Measurements from ENCODE around the gene ACTL7B.

DNA sequence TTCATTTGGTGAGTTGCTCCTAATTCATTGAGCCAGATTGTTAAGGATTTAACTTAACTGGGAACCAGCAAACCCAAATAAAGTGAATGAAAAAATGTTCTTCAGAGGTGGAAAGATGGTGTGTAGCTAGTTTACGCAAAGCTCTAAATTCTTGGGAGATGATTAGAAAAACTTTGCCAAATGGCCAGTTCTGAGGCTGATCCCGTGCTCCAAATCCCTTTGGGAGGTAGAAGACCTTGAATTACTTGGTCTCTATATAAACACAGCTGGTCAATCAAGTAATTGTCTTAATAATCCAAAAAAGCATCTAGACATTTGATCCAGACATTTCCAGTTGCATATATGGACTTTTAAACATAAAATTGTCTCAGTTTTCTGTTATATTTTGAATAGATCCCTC lies 11.4 kb downstream of the ACTL7B start:
- no peak for TF ChIP-seq POLR2A (IDR thresholded peaks at IDR 0.05)
- TF ChIP-seq, protein P1, sequence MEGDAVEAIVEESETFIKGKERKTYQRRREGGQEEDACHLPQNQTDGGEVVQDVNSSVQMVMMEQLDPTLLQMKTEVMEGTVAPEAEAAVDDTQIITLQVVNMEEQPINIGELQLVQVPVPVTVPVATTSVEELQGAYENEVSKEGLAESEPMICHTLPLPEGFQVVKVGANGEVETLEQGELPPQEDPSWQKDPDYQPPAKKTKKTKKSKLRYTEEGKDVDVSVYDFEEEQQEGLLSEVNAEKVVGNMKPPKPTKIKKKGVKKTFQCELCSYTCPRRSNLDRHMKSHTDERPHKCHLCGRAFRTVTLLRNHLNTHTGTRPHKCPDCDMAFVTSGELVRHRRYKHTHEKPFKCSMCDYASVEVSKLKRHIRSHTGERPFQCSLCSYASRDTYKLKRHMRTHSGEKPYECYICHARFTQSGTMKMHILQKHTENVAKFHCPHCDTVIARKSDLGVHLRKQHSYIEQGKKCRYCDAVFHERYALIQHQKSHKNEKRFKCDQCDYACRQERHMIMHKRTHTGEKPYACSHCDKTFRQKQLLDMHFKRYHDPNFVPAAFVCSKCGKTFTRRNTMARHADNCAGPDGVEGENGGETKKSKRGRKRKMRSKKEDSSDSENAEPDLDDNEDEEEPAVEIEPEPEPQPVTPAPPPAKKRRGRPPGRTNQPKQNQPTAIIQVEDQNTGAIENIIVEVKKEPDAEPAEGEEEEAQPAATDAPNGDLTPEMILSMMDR (IDR thresholded peaks at IDR 0.05), result no peak
